ENCODE data around the gene SF3B5. TPM values are rescaled to one million over a fixed set of nuclear protein-coding genes. Genes with fewer than 3 reads are reported as not detected.

Gene SF3B5
- polyA plus RNA-seq, 1 experiment = 261 TPM

GRCh38 chr6:144140867-144141266, 45.5 kb upstream of the SF3B5 start:
- no peak for DNase-seq (ENCODE audit: low read depth)
- Histone ChIP-seq H3K4me3 (ENCODE audit: low read depth, low read length) (no peak overlapping the region), H3K36me3 (ENCODE audit: control insufficient read depth, insufficient read depth, low read length) (no peaks in the 10 kb centered on the region), H3K27me3 (ENCODE audit: control insufficient read depth, insufficient read depth, low read length) (no peaks in the 10 kb centered on the region)
- ChIA-PET CTCF (no interaction called here), POLR2A (no interaction called here)
- TF ChIP-seq CTCF (IDR thresholded peaks at IDR 0.05; ENCODE audit: insufficient read depth, low read depth, low read length) = no peak

DNA sequence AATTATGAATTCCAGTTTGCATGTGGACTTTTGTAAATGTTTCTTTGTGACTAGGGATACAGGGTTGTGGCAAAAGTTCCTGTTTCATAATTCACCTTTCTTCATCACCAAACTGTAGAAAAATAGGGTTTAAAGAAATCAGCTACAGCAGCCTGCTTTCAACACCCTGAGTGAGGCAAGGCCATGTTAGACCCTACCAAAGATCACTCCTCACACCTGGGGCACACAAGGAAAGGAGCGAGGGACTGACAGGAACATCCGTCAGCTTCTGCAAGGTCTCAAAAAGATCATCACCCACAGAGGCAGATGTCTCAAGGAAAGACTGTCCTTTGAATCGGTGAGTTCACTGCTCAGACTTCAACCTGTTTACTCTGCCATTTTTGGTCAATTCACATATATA, 44.4 kb upstream of the SF3B5 start:
- Histone ChIP-seq H3K36me3 (ENCODE audit: control insufficient read depth, insufficient read depth, low read length) (no peaks in the 10 kb centered on the region), H3K4me3 (ENCODE audit: low read depth, low read length) (no peak overlapping the region), H3K27me3 (ENCODE audit: control insufficient read depth, insufficient read depth, low read length) (no peaks in the 10 kb centered on the region)
- TF ChIP-seq CTCF (IDR thresholded peaks at IDR 0.05; ENCODE audit: insufficient read depth, low read depth, low read length) = no peak
- POLR2A ChIA-PET = no interaction called here
- DNase-seq (ENCODE audit: low read depth) = no peak
- CTCF ChIA-PET = no interaction called here

DNA sequence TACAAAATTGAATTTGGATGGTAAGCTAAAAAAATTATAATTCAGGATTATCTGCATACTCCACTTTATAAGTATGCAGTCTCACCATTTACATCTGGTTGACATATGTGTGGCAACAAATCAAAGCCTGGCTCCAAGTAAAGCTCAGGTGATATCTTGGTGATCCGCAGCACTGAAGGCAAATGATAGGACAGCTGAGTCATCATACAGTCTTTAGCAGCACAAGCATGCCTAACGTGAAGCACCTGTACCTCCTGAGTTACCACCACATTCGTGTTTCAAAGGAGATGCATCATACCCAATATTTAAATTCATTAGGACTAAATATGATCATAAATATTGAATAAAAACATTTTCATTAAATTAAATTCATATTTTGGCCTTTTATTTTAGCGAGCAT, 43.2 kb upstream of the SF3B5 start:
- POLR2A ChIA-PET = no interaction called here
- no peak for DNase-seq (ENCODE audit: low read depth)
- TF ChIP-seq CTCF (IDR thresholded peaks at IDR 0.05; ENCODE audit: insufficient read depth, low read depth, low read length) = no peak
- CTCF ChIA-PET = interaction anchor here (0.7 to 0.9 kb wide), 2 partner anchors 86 to 344 kb away, joined by 3 to 4 read pairs; no protein-coding TSS in a partner anchor
- H3K36me3 ChIP-seq (ENCODE audit: control insufficient read depth, insufficient read depth, low read length) = no peaks in the 10 kb centered on the region
- no peak overlapping the region for H3K4me3 ChIP-seq (ENCODE audit: low read depth, low read length)
- H3K27me3 ChIP-seq (ENCODE audit: control insufficient read depth, insufficient read depth, low read length) = no peaks in the 10 kb centered on the region

DNA sequence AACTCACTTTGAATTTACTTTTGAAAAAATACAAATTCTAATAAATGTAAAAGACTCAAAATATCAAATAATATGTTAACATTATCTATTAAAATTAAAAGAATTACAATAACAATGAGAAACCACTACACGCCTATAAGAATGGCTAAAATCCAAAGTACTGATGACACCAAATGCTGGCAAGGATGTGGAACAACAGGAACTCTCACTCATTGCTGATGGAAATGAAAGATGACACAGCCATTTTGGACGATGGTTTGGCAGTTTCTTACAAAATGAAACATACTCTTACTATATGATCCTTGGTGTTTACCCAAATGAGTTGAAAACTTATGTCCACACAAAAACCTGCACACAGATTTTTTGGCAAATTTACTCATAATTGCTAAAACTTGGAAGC, 39.4 kb upstream of the SF3B5 start:
- POLR2A ChIA-PET = no interaction called here

DNA sequence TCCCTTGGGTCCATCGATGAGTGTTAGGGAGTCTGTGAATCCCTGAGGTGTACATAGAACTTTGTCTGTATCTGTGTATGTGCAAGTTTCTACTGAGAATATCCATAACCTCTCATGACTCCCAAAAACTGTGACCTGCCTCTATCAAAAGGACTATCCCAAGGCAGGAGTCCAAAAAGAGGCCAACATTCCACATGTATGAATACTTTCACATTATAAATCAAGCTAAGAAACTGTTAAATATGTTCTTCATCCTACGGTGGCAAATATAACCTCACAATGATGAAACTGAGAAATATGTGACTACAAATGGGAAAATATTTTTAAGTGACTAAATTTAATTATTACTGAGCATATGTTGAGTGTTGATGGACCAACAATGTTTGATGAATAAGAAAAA, 38.8 kb upstream of the SF3B5 start:
- TF ChIP-seq CTCF (IDR thresholded peaks at IDR 0.05; ENCODE audit: insufficient read depth, low read depth, low read length) = no peak
- POLR2A ChIA-PET = no interaction called here
- no peaks in the 10 kb centered on the region for H3K36me3 ChIP-seq (ENCODE audit: control insufficient read depth, insufficient read depth, low read length)
- CTCF ChIA-PET = no interaction called here
- DNase-seq (ENCODE audit: low read depth) = no peak
- H3K4me3 ChIP-seq (ENCODE audit: low read depth, low read length) = no peak overlapping the region
- H3K27me3 ChIP-seq (ENCODE audit: control insufficient read depth, insufficient read depth, low read length) = no peaks in the 10 kb centered on the region

More for the DNA sequence above, 39.4 kb upstream of the SF3B5 start:
- CTCF ChIA-PET = no interaction called here
- Histone ChIP-seq H3K36me3 (ENCODE audit: control insufficient read depth, insufficient read depth, low read length) (no peaks in the 10 kb centered on the region), H3K27me3 (ENCODE audit: control insufficient read depth, insufficient read depth, low read length) (no peaks in the 10 kb centered on the region), H3K4me3 (ENCODE audit: low read depth, low read length) (no peak overlapping the region)
- no peak for DNase-seq (ENCODE audit: low read depth)
- no peak for TF ChIP-seq CTCF (IDR thresholded peaks at IDR 0.05; ENCODE audit: insufficient read depth, low read depth, low read length)
